ENCODE results near the gene ZGPAT. TPM values are rescaled to one million over a fixed set of nuclear protein-coding genes. Genes with fewer than 3 reads are reported as not detected.

The ZGPAT gene
- total and polyA plus RNA-seq, 2 of the 8 experiments (the other 6 are each of a cell fraction or from before 2014, with no cell fraction given): 14.5 to 21.4 TPM

DNA sequence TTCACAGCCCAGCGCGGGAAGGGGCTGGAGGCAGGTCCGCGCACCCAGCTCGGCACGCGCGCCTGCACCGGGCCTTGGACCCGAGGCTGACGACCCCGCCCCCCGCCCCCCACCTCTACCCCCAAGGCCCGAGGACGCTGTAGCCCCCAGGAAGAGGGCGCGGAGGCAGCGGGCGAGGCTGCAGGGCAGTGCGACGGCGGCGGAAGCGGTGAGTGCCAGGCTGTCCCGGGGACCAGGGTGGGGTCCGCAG, 29.8 kb downstream of the ZGPAT start:
- Histone ChIP-seq H2AFZ (ENCODE audit: low read length) (no peak overlapping the region), H3K36me3 (ENCODE audit: control insufficient read depth in 2 of 4, insufficient read depth in 4 of 4, low read length in 3 of 4) (peaks cover 0 to 21% (median 6%) of the 10 kb centered on the region in 4 experiments; a peak in 5 of 8 replicates), H3K79me1 (ENCODE audit: low read depth, low read length) (peaks cover 8% of the 10 kb centered on the region), H3K23me2 (ENCODE audit: low read depth, low read length) (peaks cover 15% of the 10 kb centered on the region), H2BK20ac (ENCODE audit: low read length) (no peak overlapping the region), H2BK15ac (ENCODE audit: low read length) (no peak overlapping the region), H3K4me3 (ENCODE audit: extremely low read depth in 1 of 4, insufficient read depth in 2 of 4, low read depth in 3 of 4, low read length in 4 of 4) (peak overlapping the region; percentile 25 to 68 (median 30); a peak in 7 of 8 replicates), H2BK120ac (replicated peaks; ENCODE audit: low read depth, low read length) (no peak overlapping the region), H3K79me2 (ENCODE audit: control insufficient read depth in 1 of 2, insufficient read depth in 2 of 2, low read length in 2 of 2) (peaks cover 0 to 4% of the 10 kb centered on the region in 2 experiments; a peak in 1 of 4 replicates), H3K27me3 (replicated peaks in 1 of 4; ENCODE audit: control insufficient read depth in 3 of 4, extremely low read depth in 1 of 4, insufficient read depth in 3 of 4, low read length in 3 of 4) (peaks cover 0 to 12% (median 8%) of the 10 kb centered on the region in 4 experiments; a peak in 4 of 7 replicates), H3K56ac (replicated peaks; ENCODE audit: insufficient read length, low read depth, low read length) (no peak overlapping the region), H2AK5ac (ENCODE audit: low read depth, low read length) (no peak overlapping the region), H3K18ac (ENCODE audit: extremely low read depth, low read length) (no peak overlapping the region), H4K20me1 (replicated peaks in 1 of 2; ENCODE audit: control insufficient read depth in 1 of 2, insufficient read depth in 2 of 2, low read length in 2 of 2) (peaks cover 4 to 31% of the 10 kb centered on the region in 2 experiments), H3K9ac (replicated peaks in 1 of 4; ENCODE audit: extremely low read depth in 1 of 4, low read depth in 3 of 4, low read length in 3 of 4) (no peak overlapping the region), H3K4me1 (replicated peaks in 1 of 4; ENCODE audit: control insufficient read depth in 3 of 4, insufficient read depth in 4 of 4, low read length in 3 of 4) (peaks cover 0 to 20% (median 11%) of the 10 kb centered on the region in 4 experiments; a peak in 6 of 7 replicates), H4K5ac (ENCODE audit: insufficient read length, low read depth, low read length) (no peak overlapping the region), H2BK12ac (ENCODE audit: low read depth, low read length) (no peak overlapping the region), H3K14ac (ENCODE audit: insufficient read length) (no peak overlapping the region), H3K4me2 (ENCODE audit: insufficient read depth in 1 of 2, low read depth in 2 of 2, low read length in 2 of 2) (peak overlapping the region; percentile 71 to 95), H4K91ac (replicated peaks; ENCODE audit: insufficient read length, low read length) (no peak overlapping the region), H2BK5ac (ENCODE audit: low read depth, low read length) (no peak overlapping the region), H3K23ac (ENCODE audit: insufficient read length) (no peak overlapping the region), H3K4ac (replicated peaks; ENCODE audit: insufficient read length, low read depth, low read length) (no peak overlapping the region), H4K8ac (ENCODE audit: extremely low read depth, insufficient read depth, low read length) (no peak overlapping the region; the same call in 1 of the 2 replicates), H3K9me3 (ENCODE audit: insufficient read depth in 2 of 2, low read depth in 1 of 2, low read length in 1 of 2) (no peaks in the 10 kb centered on the region; a peak in 1 of 4 replicates), H3K27ac (ENCODE audit: low read depth, low read length) (no peak overlapping the region)
- DNase-seq (ENCODE audit: low read depth in 1 of 2, low spot score in 2 of 2) (peak in 1 of 2 experiments; percentile 57), FAIRE-seq (no peak)
- 0% methylated on average over 12 of the region's 26 CpGs; no CpG with 5 or more reads in 1 of the 2 experiments for WGBS, 2 experiments (ENCODE audit: extremely low coverage in 1 of 2, insufficient coverage in 1 of 2, insufficient read length in 1 of 2, insufficient replicate concordance in 2 of 2, low coverage in 1 of 2, low lambda C conversion rate in 2 of 2, missing lambda C conversion rate in 1 of 2)
- CTCF ChIA-PET (ENCODE audit: partially characterized antibody): interaction anchor here (0.7 to 2.6 kb wide), 6 partner anchors 11 to 203 kb away, joined by 3 to 7 read pairs (median 4); partner anchors contain the start of gene PTK6
- POLR2A ChIA-PET (ENCODE audit: partially characterized antibody): interaction anchor here (0.9 to 3.0 kb wide), 15 partner anchors 10 to 243 kb away, joined by 3 to 16 read pairs (median 5); partner anchors contain the start of genes ARFRP1 and ZGPAT
- no peak for TF ChIP-seq RAD21 (IDR thresholded peaks at IDR 0.05 in 1 of 2, conservative IDR thresholded peaks at IDR 0.05 in 1 of 2; ENCODE audit: low read depth in 2 of 2, low read length in 2 of 2)
- no peak for TF ChIP-seq PHF8 (conservative IDR thresholded peaks at IDR 0.05; ENCODE audit: low read depth, low read length)
- TF ChIP-seq EGR1 (IDR thresholded peaks at IDR 0.05; ENCODE audit: borderline replicate concordance, low read depth, low read length): no peak
- TF ChIP-seq RXRA (IDR thresholded peaks at IDR 0.05; ENCODE audit: insufficient read depth, low read depth, low read length): no peak
- peak; percentile 32; the same call in 1 of the 2 replicates for TF ChIP-seq POLR2AphosphoS5 (IDR thresholded peaks at IDR 0.05; ENCODE audit: low read depth, low read length)
- no peak for TF ChIP-seq CBX5 (IDR thresholded peaks at IDR 0.05; ENCODE audit: low read depth, low read length)
- TF ChIP-seq, protein P1, sequence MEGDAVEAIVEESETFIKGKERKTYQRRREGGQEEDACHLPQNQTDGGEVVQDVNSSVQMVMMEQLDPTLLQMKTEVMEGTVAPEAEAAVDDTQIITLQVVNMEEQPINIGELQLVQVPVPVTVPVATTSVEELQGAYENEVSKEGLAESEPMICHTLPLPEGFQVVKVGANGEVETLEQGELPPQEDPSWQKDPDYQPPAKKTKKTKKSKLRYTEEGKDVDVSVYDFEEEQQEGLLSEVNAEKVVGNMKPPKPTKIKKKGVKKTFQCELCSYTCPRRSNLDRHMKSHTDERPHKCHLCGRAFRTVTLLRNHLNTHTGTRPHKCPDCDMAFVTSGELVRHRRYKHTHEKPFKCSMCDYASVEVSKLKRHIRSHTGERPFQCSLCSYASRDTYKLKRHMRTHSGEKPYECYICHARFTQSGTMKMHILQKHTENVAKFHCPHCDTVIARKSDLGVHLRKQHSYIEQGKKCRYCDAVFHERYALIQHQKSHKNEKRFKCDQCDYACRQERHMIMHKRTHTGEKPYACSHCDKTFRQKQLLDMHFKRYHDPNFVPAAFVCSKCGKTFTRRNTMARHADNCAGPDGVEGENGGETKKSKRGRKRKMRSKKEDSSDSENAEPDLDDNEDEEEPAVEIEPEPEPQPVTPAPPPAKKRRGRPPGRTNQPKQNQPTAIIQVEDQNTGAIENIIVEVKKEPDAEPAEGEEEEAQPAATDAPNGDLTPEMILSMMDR (IDR thresholded peaks at IDR 0.05; ENCODE audit: control extremely low read depth in 1 of 3, insufficient read depth in 1 of 3, low read depth in 1 of 3, low read length in 3 of 3): no peak
- TF ChIP-seq CTBP2 (IDR thresholded peaks at IDR 0.05; ENCODE audit: borderline replicate concordance, insufficient read depth, insufficient read length, low read length): no peak
- no peak for TF ChIP-seq SP4 (IDR thresholded peaks at IDR 0.05; ENCODE audit: low read length)
- no peak for TF ChIP-seq TBP (IDR thresholded peaks at IDR 0.05; ENCODE audit: low read depth, low read length)
- TF ChIP-seq YY1 (IDR thresholded peaks at IDR 0.05; ENCODE audit: low read depth, low read length): 0 out of 2 replicates have a peak, but pooled peaks have one; percentile 12

All from H1 (cell line).